Activated CD8-positive, alpha-beta memory T cell treated with anti-CD3 and anti-CD28 coated beads for 36 hours (primary cell): ENCODE results near the gene DCBLD2. TPM values are rescaled to one million over a fixed set of nuclear protein-coding genes. Genes with fewer than 3 reads are reported as not detected.
"Not testable (repeated sequence)": the region's sequence is repeated elsewhere in the genome, so short reads cannot be mapped to it uniquely, and the experiment has no call there.

Experiments used
- CTCF ChIA-PET: fragments of 350-600 bp; sonication (Branson Sonifier 250); formaldehyde crosslinking; loops from one replicate; lab custom pipeline; 2021; ENCODE audit warnings: antibody characterized with exemption; lab: Charles Lee
- POLR2A ChIA-PET: fragments of 350-600 bp; sonication (Branson Sonifier 250); formaldehyde crosslinking; loops from one replicate; lab custom pipeline; 2021; ENCODE audit warnings: antibody characterized with exemption; lab: Charles Lee
- total RNA-seq, 2 experiments: library from RNA; stranded (reverse); gene quantifications; one replicate each; pipeline ENCODE4 v1.2.3, GENCODE V29; 2021

Gene DCBLD2
- total RNA-seq, 2 experiments from 2014 or later = 1.9 TPM

GRCh38 chr3:98894791-98895576, 6.5 kb downstream of the DCBLD2 start:
- ChIA-PET CTCF (no interaction called here), POLR2A (no interaction called here)

GRCh38 chr3:98893740-98894139, 7.8 kb downstream of the DCBLD2 start:
- ChIA-PET CTCF (no interaction called here), POLR2A (no interaction called here)

- ChIA-PET CTCF (no interaction called here), POLR2A (no interaction called here)
These were observed 9.2 kb downstream of the DCBLD2 start for GRCh38 chr3:98892263-98892662.

GRCh38 chr3:98890965-98891910, 10.3 kb downstream of the DCBLD2 start:
- ChIA-PET POLR2A (no interaction called here), CTCF (no interaction called here)

- ChIA-PET CTCF (no interaction called here), POLR2A (no interaction called here)
These were observed 11.2 kb downstream of the DCBLD2 start for GRCh38 chr3:98890181-98890835.

GRCh38 chr3:98887684-98888083, 13.8 kb downstream of the DCBLD2 start:
- CTCF ChIA-PET = no interaction called here
- POLR2A ChIA-PET = no interaction called here

GRCh38 chr3:98886525-98886924, 15.0 kb downstream of the DCBLD2 start:
- ChIA-PET POLR2A (no interaction called here), CTCF (no interaction called here)

GRCh38 chr3:98885851-98886250, 15.6 kb downstream of the DCBLD2 start:
- CTCF ChIA-PET = no interaction called here

GRCh38 chr3:98884675-98885371, 16.7 kb downstream of the DCBLD2 start:
- ChIA-PET POLR2A (no interaction called here), CTCF (interaction anchor here (1.2 kb wide), 1 partner anchor 10 kb away, joined by 3 read pairs; no protein-coding TSS in a partner anchor)

More at GRCh38 chr3:98885851-98886250, 15.6 kb downstream of the DCBLD2 start:
- POLR2A ChIA-PET = no interaction called here

- CTCF ChIA-PET, POLR2A ChIA-PET: not testable (repeated sequence)
These were observed 18.7 kb downstream of the DCBLD2 start for GRCh38 chr3:98882614-98883333.

- POLR2A ChIA-PET = no interaction called here
- CTCF ChIA-PET = no interaction called here
These were observed 24.4 kb downstream of the DCBLD2 start for GRCh38 chr3:98877132-98877531.

GRCh38 chr3:98875535-98875934, 26.0 kb downstream of the DCBLD2 start:
- CTCF ChIA-PET = interaction anchor here (1.1 kb wide), 1 partner anchor 9 kb away, joined by 3 read pairs; no protein-coding TSS in a partner anchor
- POLR2A ChIA-PET = no interaction called here

GRCh38 chr3:98874602-98875249, 26.8 kb downstream of the DCBLD2 start:
- ChIA-PET POLR2A (no interaction called here), CTCF (interaction anchor here (1.1 kb wide), 1 partner anchor 10 kb away, joined by 3 read pairs; no protein-coding TSS in a partner anchor)

GRCh38 chr3:98869391-98869790, 32.1 kb downstream of the DCBLD2 start:
- ChIA-PET POLR2A (no interaction called here), CTCF (no interaction called here)

GRCh38 chr3:98857971-98858370, 43.5 kb downstream of the DCBLD2 start:
- CTCF ChIA-PET, POLR2A ChIA-PET: not testable (repeated sequence)

GRCh38 chr3:98857258-98857657, 44.2 kb downstream of the DCBLD2 start:
- POLR2A ChIA-PET, CTCF ChIA-PET: not testable (repeated sequence)

- POLR2A ChIA-PET = no interaction called here
- CTCF ChIA-PET = no interaction called here
These were observed 44.8 kb downstream of the DCBLD2 start for GRCh38 chr3:98856724-98857123.

- POLR2A ChIA-PET = no interaction called here
- CTCF ChIA-PET = no interaction called here
These were observed 45.6 kb downstream of the DCBLD2 start for GRCh38 chr3:98855806-98856400.
